AG10803 (cell line): ENCODE measurements around the gene RSPH9.

Experiments
- DNase-seq: peaks from one replicate; pipeline ENCODE4 v3.0.0; 2010; ENCODE audit warnings: low read depth
- H3K4me3 ChIP-seq: 2 replicates; pipeline ENCODE4 v1.5.1; 2011; ENCODE audit warnings: mild to moderate bottlenecking, low read length, control low read depth
- TF ChIP-seq, protein P1 (sequence below): conservative IDR thresholded peaks from 2 replicates; pipeline ENCODE4 v1.5.1; 2011; ENCODE audit warnings: mild to moderate bottlenecking, low read length, control low read depth, inconsistent platforms

The RSPH9 gene

GRCh38 chr6:43674921-43675320 is 30.1 kb downstream of the RSPH9 start:
- DNase-seq: no peak
- TF ChIP-seq, protein P1, sequence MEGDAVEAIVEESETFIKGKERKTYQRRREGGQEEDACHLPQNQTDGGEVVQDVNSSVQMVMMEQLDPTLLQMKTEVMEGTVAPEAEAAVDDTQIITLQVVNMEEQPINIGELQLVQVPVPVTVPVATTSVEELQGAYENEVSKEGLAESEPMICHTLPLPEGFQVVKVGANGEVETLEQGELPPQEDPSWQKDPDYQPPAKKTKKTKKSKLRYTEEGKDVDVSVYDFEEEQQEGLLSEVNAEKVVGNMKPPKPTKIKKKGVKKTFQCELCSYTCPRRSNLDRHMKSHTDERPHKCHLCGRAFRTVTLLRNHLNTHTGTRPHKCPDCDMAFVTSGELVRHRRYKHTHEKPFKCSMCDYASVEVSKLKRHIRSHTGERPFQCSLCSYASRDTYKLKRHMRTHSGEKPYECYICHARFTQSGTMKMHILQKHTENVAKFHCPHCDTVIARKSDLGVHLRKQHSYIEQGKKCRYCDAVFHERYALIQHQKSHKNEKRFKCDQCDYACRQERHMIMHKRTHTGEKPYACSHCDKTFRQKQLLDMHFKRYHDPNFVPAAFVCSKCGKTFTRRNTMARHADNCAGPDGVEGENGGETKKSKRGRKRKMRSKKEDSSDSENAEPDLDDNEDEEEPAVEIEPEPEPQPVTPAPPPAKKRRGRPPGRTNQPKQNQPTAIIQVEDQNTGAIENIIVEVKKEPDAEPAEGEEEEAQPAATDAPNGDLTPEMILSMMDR: no peak
- H3K4me3 ChIP-seq: no peak overlapping the region

DNA sequence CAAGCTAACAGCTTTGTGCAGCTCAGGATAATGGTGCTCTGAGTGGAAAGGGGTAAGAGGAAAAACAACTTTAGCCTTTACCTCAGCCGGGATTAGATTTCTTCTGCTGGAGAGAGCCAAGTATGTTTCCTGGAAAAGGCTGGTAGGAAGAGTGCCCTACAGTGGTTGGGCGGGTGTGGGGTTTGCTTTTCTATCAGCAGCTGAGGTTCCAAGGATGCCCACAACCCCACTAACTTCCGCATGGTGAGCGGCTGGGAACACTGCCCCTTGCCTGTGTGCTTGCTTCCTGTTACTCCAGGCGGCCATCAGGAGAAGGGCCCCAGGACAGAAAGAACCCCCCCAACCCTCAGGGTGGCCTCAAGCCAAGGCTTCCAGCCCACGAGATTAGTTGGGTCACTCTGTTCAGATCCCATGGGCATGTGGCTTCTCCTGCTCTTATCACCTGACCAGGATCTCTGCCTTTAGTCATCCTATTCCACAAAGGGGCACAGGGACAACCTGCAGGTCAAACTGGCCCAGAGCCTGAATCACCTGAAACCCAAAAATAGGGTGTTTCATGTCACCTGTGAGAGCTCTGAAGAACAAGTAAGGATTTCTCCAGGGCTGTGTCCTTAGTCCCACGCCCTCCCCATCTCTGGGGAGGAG is 32.2 kb downstream of the RSPH9 start:
- TF ChIP-seq, protein P1: no peak
- H3K4me3 ChIP-seq: no peak overlapping the region

GRCh38 chr6:43677759-43678158 is 32.9 kb downstream of the RSPH9 start:
- H3K4me3 ChIP-seq: no peak overlapping the region
- DNase-seq: no peak

More for the DNA sequence above, 32.2 kb downstream of the RSPH9 start:
- no peak for DNase-seq

DNA sequence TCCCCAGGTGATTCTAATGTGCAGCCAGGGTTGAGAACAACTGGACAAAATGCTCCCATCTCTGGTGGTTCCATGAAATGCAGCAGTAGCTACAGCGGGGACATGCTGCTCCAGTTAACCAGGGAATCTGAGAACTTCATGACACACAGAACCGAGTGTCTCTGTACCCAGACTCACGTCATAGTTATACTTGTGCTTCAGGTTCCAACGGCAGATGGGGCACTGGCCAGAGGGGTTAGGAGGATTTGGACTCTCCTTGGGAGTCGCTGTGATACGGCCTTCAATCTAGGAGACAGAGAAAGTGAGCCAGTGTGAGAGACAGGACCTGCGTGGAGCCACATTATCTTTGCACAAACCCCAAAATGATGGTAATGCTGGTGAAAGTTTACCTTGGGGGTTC is 33.5 kb downstream of the RSPH9 start:
- DNase-seq: no peak
- H3K4me3 ChIP-seq: no peak overlapping the region
- TF ChIP-seq, protein P1: no peak

More at GRCh38 chr6:43677759-43678158, 32.9 kb downstream of the RSPH9 start:
- TF ChIP-seq, protein P1: no peak

GRCh38 chr6:43679057-43679456 is 34.2 kb downstream of the RSPH9 start:
- TF ChIP-seq, protein P1: no peak
- no peak for DNase-seq
- H3K4me3 ChIP-seq: no peak overlapping the region

GRCh38 chr6:43680308-43681200 is 35.7 kb downstream of the RSPH9 start:
- H3K4me3 ChIP-seq: no peak overlapping the region
- DNase-seq: no peak
- TF ChIP-seq, protein P1: no peak

DNA sequence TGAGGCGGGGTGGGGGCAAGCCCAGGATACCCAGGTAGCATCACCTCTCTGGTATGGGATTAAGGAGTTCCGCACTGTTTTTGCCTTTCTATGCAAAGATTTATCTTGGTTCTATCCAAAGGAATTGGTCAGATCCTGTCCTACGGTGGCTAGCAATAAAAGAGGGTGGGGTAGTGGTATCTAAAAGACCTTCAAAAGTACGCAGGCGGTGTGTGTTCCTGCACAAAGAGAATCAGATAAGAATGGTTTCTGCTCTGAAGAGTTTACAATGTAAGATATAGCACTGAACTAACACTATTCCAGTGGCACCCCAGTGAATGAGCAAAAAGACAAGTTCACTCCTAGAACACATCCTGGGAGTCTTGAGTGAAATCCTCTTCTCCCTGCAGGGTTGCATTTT is 36.5 kb downstream of the RSPH9 start:
- no peak for DNase-seq
- H3K4me3 ChIP-seq: no peak overlapping the region
- TF ChIP-seq, protein P1: no peak
